SK-N-MC (cell line): Measurements from ENCODE around the gene DCTN3.

Experiments used
- EZH2 ChIP-seq: fragments of 200-600 bp; sonication (generic); IDR thresholded peaks from one replicate; pipeline ENCODE4 v1.6.1; 2017; ENCODE audit warnings: antibody characterized with exemption
- POLR2AphosphoS5 ChIP-seq: IDR thresholded peaks from 2 replicates; pipeline ENCODE4 v1.6.1; 2012; ENCODE audit warnings: mild to moderate bottlenecking, low read depth, low read length, borderline replicate concordance

- TF ChIP-seq EZH2, result no peak
- TF ChIP-seq POLR2AphosphoS5, result no peak
Observed at GRCh38 chr9:34566972-34567371, 53.3 kb downstream of the DCTN3 start.
